H1 (cell line): ENCODE data around the gene PKD1. TPM values are rescaled to one million over a fixed set of nuclear protein-coding genes. Genes with fewer than 3 reads are reported as not detected.

Experiments
- KDM1A ChIP-seq: fragments of 200-600, 300-600 bp; sonication (generic); IDR thresholded peaks from 2 replicates; pipeline ENCODE4 v1.7.1; 2016; ENCODE audit warnings: mild to moderate bottlenecking, low read length, borderline replicate concordance
- TEAD4 ChIP-seq: IDR thresholded peaks from 2 replicates; pipeline ENCODE4 v1.6.1; 2012; ENCODE audit warnings: low read depth, low read length, inconsistent platforms, mixed read lengths
- polyA plus RNA-seq, 7 experiments: library from polyadenylated mRNA; depleted of rRNA in 3 of 7; stranded (reverse) in 5 of 7; unstranded in 2 of 7; fragments of >200 nt in 5 of 7; fragments of 200-250 nt in 2 of 7; gene quantifications; 1 replicate in 5 of 7; 2 replicates in 1 of 7; 4 replicates in 1 of 7; pipeline versions ENCODE4 v1.2.1 to v1.2.3, GENCODE V29; 2011 to 2013; ENCODE audit warnings: missing spikeins in 2 of 7, mixed read lengths in 2 of 7
- total RNA-seq: library from RNA; stranded (reverse); fragmentation: NEBNext Ultra II Directional; extraction: Animal tissue kit (Norgen Biotek cat#: 25700); gene quantifications from 2 replicates; pipeline ENCODE4 v1.2.1, GENCODE V29; 2021
- TF ChIP-seq, protein P1 (sequence below): fragments of 300-600 bp; sonication (generic); IDR thresholded peaks from 2 replicates; pipeline ENCODE4 v1.7.1; 2012; ENCODE audit warnings: low read length, moderate library complexity, mild to moderate bottlenecking, inconsistent platforms; ENCODE audit not compliant: insufficient replicate concordance

Gene PKD1
- total and polyA plus RNA-seq, 2 of the 8 experiments (the other 6 are each of a cell fraction or from before 2014, with no cell fraction given) = 40.6 to 52.7 TPM

DNA sequence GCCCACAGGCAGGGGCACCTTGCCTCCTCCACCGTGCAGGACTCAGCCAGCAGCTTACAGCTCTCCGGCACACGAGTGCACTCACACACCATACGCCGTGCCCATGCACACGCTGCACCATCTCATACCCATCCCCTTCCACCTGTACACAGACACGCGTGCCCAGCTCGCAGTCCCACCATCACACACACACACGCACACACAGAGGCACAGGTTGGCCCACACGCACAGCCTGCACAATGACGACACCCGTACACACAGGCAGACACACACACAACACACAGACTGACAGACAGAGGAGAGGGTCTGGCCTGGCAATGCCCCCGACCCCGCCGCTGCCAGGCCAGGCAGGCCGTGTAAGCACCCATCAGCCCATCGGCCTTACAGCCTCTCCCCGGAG lies 48.6 kb upstream of the PKD1 start (continued):
- TF ChIP-seq, protein P1, sequence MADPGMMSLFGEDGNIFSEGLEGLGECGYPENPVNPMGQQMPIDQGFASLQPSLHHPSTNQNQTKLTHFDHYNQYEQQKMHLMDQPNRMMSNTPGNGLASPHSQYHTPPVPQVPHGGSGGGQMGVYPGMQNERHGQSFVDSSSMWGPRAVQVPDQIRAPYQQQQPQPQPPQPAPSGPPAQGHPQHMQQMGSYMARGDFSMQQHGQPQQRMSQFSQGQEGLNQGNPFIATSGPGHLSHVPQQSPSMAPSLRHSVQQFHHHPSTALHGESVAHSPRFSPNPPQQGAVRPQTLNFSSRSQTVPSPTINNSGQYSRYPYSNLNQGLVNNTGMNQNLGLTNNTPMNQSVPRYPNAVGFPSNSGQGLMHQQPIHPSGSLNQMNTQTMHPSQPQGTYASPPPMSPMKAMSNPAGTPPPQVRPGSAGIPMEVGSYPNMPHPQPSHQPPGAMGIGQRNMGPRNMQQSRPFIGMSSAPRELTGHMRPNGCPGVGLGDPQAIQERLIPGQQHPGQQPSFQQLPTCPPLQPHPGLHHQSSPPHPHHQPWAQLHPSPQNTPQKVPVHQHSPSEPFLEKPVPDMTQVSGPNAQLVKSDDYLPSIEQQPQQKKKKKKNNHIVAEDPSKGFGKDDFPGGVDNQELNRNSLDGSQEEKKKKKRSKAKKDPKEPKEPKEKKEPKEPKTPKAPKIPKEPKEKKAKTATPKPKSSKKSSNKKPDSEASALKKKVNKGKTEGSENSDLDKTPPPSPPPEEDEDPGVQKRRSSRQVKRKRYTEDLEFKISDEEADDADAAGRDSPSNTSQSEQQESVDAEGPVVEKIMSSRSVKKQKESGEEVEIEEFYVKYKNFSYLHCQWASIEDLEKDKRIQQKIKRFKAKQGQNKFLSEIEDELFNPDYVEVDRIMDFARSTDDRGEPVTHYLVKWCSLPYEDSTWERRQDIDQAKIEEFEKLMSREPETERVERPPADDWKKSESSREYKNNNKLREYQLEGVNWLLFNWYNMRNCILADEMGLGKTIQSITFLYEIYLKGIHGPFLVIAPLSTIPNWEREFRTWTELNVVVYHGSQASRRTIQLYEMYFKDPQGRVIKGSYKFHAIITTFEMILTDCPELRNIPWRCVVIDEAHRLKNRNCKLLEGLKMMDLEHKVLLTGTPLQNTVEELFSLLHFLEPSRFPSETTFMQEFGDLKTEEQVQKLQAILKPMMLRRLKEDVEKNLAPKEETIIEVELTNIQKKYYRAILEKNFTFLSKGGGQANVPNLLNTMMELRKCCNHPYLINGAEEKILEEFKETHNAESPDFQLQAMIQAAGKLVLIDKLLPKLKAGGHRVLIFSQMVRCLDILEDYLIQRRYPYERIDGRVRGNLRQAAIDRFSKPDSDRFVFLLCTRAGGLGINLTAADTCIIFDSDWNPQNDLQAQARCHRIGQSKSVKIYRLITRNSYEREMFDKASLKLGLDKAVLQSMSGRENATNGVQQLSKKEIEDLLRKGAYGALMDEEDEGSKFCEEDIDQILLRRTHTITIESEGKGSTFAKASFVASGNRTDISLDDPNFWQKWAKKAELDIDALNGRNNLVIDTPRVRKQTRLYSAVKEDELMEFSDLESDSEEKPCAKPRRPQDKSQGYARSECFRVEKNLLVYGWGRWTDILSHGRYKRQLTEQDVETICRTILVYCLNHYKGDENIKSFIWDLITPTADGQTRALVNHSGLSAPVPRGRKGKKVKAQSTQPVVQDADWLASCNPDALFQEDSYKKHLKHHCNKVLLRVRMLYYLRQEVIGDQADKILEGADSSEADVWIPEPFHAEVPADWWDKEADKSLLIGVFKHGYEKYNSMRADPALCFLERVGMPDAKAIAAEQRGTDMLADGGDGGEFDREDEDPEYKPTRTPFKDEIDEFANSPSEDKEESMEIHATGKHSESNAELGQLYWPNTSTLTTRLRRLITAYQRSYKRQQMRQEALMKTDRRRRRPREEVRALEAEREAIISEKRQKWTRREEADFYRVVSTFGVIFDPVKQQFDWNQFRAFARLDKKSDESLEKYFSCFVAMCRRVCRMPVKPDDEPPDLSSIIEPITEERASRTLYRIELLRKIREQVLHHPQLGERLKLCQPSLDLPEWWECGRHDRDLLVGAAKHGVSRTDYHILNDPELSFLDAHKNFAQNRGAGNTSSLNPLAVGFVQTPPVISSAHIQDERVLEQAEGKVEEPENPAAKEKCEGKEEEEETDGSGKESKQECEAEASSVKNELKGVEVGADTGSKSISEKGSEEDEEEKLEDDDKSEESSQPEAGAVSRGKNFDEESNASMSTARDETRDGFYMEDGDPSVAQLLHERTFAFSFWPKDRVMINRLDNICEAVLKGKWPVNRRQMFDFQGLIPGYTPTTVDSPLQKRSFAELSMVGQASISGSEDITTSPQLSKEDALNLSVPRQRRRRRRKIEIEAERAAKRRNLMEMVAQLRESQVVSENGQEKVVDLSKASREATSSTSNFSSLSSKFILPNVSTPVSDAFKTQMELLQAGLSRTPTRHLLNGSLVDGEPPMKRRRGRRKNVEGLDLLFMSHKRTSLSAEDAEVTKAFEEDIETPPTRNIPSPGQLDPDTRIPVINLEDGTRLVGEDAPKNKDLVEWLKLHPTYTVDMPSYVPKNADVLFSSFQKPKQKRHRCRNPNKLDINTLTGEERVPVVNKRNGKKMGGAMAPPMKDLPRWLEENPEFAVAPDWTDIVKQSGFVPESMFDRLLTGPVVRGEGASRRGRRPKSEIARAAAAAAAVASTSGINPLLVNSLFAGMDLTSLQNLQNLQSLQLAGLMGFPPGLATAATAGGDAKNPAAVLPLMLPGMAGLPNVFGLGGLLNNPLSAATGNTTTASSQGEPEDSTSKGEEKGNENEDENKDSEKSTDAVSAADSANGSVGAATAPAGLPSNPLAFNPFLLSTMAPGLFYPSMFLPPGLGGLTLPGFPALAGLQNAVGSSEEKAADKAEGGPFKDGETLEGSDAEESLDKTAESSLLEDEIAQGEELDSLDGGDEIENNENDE = no peak
- TF ChIP-seq TEAD4 (no peak), KDM1A (no peak)
